DMS 273 treated with DMSO at 0.1 percent for 48 hours (cell line): ENCODE measurements around the gene NR3C2.
"Not testable (repeated sequence)": the region's sequence is repeated elsewhere in the genome, so short reads cannot be mapped to it uniquely, and the experiment has no call there.

Experiments used
- DNase-seq: peaks from one replicate; lab custom pipeline; 2025; lab: John Stamatoyannopoulos, UW

The NR3C2 gene

GRCh38 chr4:148162519-148162918 is 279.7 kb downstream of the NR3C2 start:
- DNase-seq = no peak

DNA sequence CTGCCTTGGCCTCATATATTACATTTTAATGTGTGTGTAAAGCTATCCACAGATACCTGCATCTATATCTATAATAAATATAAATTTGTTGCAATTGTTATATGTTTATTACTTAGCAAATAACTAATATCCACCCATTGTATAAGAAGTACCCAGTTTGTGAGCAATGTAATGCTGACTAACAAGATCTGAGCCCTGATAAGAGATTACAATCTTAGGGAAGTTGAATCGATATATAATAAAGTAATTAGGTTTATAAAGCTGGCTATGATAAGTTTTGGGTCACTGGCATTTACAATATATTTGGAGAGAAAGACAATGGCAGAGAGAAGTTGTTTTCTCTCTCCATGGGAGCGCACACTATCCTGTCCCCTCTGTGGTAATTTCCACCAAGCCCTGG is 280.6 kb downstream of the NR3C2 start:
- DNase-seq = no peak

DNA sequence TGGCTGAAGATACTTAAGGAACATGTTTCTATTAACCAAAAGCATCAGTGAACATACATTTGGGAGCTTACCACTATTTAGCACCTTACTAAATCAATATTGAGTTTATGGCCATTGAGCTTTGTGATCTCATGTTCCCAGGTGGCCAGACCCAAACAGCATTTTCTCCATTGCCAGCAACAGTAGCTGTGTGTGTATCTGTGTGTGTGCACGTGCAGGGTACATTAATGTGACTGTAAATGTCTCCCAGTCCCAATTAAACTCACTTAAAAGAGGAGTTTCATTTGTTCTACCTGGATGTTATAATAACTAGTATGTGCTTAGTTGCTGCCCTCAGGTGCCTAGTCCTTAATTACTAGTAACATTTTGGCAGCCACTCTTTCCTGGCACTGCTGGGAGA is 282.4 kb downstream of the NR3C2 start:
- no peak for DNase-seq

- DNase-seq = no peak
Measured at GRCh38 chr4:148154769-148155168, 287.4 kb downstream of the NR3C2 start.

DNA sequence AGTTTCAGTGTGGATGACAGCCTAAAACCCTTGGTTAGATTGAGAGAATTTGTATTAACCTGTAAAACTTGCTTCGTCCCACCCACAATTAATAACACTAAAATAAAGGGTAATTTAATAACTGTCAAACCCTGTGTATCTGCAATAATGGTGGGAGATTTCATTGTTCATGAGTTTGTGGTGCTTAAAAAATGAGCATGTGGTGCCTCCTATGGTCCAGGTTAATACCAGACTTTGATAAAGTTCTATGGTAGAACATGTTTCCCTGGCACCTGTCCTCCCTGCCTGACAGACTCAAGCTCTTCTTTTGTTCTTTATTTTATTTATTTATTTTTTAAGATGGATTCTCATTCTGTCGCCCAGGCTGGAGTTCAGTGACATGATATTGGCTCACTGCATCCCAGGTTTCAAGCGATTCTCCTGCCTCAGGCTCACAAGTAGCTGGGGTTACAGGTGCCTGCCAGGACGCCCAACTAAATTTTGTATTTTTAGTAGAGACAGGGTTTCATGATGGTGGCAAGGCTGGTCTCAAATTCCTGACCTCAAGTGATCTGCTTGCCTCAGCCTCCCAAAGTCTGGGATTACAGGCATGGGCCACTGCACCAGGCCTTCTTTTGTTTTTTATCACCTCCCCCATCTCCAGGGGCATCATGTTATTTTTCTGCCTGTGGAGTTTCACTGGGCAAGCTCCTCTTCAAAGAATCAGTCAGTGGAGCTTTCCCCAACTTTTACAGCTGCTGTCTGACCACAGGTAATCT is 289.2 kb downstream of the NR3C2 start:
- no peak for DNase-seq

DNA sequence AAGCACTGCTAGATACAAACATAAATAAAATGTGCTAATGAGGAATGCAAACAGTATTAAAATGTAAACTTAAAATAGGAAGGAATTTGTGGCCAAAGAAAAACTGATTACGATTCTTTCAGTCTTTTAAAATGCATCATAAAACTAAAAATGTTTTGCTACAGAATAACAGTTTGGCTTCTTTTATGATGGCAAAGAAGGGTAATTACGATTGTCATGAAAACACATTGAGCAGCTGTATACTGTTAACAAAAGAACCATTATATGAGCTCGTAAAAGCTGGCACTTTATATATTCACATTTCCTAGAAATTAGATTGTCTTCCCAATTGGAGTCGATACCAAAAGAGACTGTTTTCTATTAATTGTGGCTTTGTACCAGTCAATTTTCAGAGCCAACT is 290.4 kb downstream of the NR3C2 start:
- no peak for DNase-seq

DNA sequence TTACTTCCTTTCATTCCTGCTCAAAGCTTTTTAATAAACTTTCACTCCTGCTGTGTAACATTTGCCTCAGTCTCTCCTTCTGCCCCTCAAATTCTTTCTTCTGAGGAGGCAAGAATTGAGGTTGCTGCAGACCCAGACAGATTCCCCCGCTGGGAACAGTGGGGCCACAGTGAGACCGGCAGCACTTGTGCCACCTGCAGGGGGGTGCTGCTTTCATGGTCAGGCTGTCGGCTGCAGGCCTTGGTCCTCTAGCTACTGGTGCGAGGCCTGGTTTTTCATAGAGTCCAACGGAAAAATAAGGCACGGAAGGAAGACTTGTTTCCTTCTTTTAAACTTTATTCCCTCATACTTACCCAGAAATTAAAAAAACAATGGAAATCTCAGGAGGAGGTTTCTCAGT is 296.7 kb downstream of the NR3C2 start:
- no peak for DNase-seq

DNA sequence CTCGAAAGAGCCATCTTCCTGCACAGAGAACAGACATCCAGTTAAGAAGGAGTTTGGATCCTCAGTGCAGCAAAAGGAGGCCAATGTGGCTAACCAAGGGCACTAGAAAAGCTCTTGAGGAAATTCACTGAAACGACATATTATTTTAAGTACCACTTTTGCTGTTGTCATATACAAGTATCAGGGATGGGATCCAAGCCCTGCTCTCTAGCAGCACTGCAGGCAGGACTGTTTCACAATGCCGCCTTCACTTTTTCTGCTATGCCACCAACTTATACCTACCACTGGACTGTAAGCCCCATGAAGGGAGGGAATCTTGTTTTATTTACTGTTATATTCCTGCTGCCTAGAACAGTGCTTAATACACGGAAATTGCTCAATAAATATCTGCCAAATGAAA is 299.0 kb downstream of the NR3C2 start:
- DNase-seq = no peak

DNA sequence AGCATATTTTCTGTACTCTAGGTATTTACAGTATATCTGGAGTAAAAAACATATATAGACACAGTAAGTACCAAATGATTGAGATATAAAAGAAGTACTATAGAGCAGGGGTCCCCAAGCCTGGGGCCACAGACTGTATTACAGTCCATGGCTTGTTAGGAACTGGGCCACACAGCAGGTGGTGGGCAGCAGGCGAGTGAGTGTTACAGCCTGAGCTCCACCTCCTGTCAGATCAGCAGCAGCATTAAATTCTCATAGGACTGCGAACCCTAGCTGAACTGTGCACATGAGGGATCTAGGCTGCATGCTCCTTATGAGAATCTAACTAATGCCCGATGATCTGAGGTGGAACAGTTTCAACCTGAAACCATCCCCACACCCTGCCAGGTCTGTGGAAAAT is 300.7 kb downstream of the NR3C2 start:
- DNase-seq = no peak

DNA sequence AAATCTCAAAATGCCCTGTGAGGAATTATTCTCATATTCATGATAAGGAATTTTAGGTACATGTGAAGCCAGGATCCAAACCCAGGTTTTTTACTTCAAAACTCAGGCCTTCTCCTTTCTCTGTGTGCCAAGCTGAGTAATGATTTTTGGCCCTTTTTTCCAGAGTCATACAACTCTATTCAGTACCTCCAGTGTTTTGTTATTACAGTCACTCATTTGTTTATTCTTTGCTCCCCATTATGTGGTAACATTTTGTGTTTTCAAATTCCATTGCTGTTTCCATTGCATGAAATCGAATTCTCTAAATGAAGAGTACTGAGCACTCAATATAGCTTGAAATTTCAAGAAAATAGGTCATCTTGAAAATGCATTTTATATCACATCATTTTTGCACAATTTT is 315.4 kb downstream of the NR3C2 start:
- no peak for DNase-seq

- DNase-seq = no peak
Measured at GRCh38 chr4:148124512-148124911, 317.7 kb downstream of the NR3C2 start.

DNA sequence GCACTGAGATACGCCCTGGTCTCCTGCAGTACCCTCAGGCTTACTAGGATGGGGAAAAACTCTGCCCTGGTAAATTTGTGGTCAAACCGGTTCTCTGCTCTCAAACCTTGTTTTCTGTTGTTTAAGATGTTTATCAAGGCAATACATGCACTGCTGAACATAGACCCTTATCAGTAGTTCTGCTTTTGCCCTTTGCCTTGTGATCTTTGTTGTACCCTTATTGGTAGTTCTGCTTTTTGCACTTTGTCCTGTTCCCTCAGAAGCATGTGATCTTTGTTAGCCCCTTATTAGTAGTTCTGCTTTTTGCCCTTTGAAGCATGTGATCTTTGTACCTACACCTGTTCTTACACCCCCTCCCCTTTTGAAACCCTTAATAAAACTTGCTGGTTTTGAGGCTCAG is 319.1 kb downstream of the NR3C2 start:
- DNase-seq = not testable (repeated sequence)

DNA sequence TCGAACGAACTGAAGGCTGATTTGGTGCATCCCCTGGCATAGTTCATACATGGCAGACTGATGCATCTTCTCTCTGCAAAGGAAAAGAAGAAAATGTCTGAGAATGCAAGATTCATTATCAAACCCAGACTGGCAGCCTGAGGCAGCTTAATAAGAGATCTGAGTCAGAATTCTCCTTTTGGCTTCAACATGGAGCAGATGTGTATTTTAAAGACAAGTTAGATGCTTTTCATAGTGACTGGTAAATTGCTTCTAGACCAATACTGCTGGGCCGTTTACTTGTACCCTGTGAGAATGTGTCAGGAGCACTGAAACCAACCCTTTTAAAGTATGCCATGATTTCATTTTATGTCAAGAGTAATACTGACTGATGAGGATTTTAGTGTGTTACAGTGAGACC is 322.0 kb downstream of the NR3C2 start:
- DNase-seq = no peak

DNA sequence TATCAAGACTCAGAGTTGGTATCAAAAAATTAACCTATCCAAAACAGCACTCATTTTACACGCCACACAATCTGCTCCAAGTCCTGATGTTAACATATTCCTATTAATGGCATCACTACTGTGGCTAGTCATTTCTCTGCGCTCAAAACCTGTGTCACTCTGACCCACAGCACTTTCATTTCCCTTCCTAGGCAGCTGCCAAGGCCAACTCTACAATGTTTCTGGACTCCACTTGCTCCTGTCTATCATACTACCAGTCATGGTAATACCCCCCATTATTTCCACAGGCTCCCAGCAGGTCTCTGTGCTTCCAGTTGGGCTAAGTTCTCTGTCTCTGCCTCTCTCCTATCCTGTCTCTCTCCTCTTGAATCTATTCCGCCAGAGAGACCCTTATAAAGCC is 323.6 kb downstream of the NR3C2 start:
- no peak for DNase-seq

DNA sequence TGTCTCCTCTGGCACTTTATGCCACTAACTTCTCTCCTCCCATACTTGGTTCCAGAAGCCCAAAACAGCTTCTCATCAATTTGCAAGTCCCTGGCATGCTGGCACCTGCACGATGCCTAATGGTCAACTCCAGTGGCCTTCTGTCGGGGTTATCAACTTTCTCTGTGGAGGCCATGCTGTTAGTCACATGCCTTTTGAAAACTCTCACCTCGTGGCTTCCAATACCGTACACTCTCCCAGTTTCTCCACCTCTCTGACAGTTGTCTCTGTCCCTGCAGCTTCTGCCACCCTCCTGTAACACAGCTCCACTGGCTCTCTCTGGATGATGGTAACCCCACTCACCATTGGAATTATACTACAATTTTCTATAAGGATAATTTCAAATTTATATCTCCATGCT is 324.0 kb downstream of the NR3C2 start:
- DNase-seq = no peak

- DNase-seq = no peak
Measured at GRCh38 chr4:148116969-148117368, 325.2 kb downstream of the NR3C2 start.

- no peak for DNase-seq
Measured at GRCh38 chr4:148116264-148116663, 325.9 kb downstream of the NR3C2 start.

- DNase-seq = no peak
Measured at GRCh38 chr4:148114436-148114835, 327.8 kb downstream of the NR3C2 start.

DNA sequence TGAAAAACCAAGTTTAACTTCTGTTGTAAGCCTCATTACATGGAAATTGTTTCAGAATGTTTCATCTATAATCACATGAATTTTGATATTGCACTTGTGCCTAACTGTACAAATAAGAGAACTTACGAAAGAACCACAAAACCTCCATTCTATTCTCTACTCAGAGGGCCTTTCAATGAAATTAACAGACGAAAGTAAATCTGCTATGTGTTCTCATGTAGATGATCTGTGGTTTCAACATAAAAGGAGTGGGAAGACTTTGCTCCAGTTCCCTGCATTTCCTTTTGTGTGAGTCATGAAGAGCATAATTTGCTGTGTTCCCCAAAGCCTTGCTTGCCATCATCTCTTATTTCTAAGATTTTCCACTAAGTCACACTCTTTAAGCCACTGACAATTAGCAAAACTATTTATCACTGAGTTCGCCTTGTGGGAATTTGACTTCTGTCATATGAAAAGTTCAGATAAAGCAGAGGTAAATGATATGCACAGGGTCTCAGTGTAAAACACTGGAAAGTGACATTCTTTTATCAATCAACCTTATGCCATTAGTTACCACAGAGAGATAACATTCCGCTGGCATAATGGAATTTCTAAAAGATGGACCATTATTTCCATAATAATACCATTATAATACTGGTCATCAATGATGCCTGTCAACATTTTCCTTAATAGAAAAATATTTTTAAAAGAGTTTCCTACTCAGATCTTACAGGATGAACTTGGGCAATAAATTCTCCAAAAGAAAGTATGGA is 329.8 kb downstream of the NR3C2 start:
- no peak for DNase-seq

GRCh38 chr4:148110169-148110568 is 332.0 kb downstream of the NR3C2 start:
- DNase-seq = no peak

DNA sequence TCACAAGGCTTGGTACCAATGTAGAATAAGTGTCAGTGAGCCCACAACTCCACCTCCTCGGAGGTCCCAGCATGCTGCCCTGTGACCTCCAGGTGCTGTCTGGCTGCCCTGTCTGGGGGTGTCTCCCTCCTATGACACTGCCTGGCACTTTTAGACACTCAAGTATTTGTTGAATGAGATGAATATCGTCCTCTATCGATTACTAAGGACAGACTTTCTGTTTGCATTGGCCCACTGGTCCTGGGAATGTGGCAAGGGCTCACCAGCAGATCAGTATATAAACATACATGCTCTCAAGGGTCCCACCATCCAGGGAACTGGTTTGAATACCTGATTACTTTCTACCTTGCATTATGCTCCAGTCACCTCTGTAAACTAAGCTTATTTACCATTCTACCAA is 333.0 kb downstream of the NR3C2 start:
- DNase-seq = no peak

DNA sequence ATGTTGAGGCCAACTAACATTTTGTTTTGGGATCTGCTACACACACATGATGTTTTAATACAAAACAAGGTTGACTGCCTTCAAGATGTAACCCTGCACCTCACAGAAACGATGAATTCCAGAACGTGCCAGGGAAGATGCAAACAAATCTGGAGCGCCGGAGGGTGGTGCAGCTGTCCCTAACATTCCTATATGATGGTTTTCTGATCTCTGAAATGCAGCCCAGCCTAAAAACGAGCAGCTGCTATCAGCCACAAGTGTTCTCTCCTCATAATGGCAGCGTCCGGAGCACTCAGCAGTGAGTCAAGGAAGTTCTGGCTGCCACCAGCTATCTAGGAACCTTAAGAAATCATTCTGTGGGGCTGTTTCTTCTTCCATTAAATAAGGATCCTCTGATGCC is 333.4 kb downstream of the NR3C2 start:
- no peak for DNase-seq

DNA sequence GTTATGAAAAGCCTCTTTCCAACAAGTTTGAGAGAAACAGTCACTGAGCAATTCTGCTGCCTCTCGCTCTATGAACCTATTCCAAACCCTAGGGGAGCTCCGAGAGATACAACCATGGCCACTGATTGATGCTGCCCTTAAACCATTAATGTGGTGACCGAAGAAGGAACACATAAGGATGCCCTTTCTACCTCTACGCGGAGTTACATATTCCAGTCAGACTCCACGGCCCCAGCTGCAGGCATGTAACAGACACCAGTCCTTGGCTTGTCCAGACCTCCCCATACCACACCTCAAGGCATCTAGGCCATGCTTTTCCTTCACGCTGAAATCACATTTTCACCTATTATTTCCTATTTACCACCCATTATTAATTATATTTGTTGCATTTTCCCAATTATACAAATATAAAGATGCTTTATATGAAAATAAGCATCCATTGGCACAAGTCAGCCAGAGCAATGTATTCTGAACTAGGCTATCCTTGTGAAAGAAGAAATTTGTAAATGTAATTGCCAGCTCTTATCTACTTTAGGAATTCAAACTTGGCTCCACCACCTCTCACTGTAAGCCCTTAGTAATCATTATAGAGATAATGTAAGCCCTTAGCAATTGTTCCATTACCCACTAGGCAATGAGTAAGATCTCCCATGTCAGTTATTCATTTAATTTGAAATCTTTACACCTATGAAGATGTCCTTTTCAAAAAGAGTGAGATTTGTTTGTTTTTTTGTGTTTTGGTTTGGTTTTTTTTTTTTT is 338.4 kb downstream of the NR3C2 start:
- DNase-seq = no peak
